MV-4-11 (cell line): ENCODE results near the gene LGALS9.
"Not testable (repeated sequence)": the region's sequence is repeated elsewhere in the genome, so short reads cannot be mapped to it uniquely, and the experiment has no call there.

Experiments
- DNase-seq: peaks from one replicate; lab custom pipeline; 2025; lab: John Stamatoyannopoulos, UW

The LGALS9 gene

DNA sequence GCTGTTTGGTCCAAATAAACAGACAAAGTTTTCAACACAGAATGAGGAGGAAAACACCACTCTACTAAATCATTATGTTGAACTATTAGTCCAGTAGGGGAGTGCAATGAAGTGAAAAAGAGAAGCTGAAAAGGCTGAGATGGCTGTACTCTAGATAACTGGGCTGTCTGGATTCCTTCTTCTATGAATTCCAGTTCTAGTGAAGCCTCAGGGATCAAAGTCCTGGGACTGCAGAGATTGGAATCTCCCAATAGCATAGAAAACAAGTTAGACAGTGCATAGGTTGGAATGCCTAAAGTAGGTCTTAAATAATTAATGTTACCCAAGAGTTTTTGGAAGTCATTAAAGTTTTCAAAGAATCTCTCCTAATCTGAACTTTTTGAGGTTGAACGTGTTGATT, 59.9 kb downstream of the LGALS9 start:
- no peak for DNase-seq

- DNase-seq, result not testable (repeated sequence)
These were observed 64.3 kb downstream of the LGALS9 start for GRCh38 chr17:27695254-27695814.
